DLD1 (cell line): ENCODE results near the gene PAQR4.
"Not testable (repeated sequence)": the region's sequence is repeated elsewhere in the genome, so short reads cannot be mapped to it uniquely, and the experiment has no call there.

Source experiments
- in situ Hi-C: cut with HindIII; loops from 2 replicates; pipeline ENCODE4 v1.10.0; 2017; ENCODE audit warnings: low sequenced_read_pairs

Gene PAQR4

DNA sequence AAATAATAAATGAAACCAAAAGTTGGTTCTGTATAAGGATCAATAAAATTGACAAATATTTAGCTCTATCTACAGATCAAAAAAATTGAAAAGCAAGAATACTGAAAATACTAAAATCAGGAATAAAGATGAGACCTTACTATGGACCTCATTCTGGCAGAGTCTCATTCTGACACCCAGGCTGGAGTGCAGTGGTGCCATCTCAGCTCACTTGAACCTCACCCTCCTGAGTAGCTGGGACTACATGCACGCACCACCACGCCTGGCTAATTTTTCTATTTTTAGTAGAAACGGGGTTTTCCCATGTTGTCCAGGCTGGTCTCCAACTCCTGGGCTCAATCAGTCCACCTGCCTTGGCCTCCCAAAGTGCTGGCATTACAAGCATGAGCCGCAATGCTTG is 27.1 kb upstream of the PAQR4 start:
- in situ Hi-C loops, result no loop called here

- in situ Hi-C loops, result not testable (repeated sequence)
Measured at GRCh38 chr16:2943716-2944115, 25.4 kb upstream of the PAQR4 start.

- in situ Hi-C loops, result no loop called here
Measured at GRCh38 chr16:2946649-2947048, 22.5 kb upstream of the PAQR4 start.

GRCh38 chr16:2948807-2949704 is 20.1 kb upstream of the PAQR4 start:
- in situ Hi-C loops, result no loop called here

DNA sequence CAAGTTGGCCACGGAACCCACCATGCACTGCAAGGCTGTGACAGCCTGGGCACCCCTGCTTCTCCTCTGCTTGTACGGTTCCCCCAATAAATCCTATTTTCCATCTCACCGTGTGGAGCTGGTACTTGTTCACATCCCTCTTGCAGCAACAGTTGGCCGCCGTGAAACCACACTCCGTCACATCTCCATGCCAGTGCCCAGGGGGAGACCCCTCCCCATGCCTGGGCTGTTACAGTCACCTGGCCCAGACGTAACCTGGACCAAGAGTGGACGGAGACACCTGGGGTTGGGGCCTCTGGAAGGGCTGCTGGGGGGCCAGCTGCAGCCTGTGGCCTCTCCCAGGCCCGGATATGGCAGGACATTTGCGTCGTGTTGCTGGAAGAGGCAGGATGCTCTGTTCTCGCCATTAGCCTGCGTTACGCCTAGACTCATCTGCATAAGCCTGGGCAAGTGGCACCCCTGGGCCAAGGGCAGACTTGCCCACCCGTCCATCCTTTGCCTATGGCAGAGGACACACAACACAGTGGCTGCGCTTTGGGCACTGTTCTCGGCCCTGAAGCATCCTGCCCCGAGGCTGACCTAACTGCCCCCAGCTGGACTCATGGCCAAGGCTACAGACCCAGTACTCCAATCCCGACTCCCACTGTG is 19.3 kb upstream of the PAQR4 start:
- in situ Hi-C loops, result no loop called here

DNA sequence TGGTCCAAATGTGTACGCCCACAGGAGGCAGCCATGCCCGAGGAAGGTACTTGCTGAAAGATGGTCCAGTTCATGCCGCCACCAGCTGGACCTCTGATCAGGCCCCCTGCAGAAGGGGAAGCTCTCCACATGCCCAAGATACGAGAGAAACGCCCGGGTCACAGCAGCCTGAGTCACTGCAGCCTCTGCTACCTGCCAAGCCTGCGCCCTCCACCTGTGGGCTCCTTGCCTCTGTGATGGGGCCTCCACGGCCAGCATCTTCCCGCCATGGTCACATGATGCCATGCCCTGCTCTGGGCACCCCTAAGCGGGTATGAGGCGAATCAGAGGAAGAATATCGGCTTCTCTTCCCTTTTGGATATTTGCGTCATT is 18.8 kb upstream of the PAQR4 start:
- in situ Hi-C loops, result no loop called here

- in situ Hi-C loops, result no loop called here
Measured at GRCh38 chr16:2950773-2951172, 18.4 kb upstream of the PAQR4 start.

DNA sequence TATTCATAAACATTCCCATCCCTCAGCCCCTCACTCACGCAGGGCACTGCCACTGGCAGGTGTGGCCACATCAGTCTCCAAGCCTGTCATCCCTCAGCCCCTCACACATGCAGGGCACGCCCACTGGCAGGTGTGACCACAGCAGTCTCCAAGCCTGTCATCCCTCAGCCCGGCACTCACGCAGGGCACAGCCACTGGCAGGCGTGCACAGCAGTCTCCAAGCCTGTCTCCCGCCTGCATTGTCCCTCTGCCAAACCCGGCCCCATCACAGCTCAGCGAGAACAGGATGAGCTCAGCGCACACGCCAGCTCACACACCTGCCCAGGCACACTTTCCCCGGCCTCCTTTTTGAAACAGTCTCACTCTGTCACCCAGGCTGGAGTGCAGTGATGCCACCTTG is 16.5 kb upstream of the PAQR4 start:
- in situ Hi-C loops, result no loop called here

DNA sequence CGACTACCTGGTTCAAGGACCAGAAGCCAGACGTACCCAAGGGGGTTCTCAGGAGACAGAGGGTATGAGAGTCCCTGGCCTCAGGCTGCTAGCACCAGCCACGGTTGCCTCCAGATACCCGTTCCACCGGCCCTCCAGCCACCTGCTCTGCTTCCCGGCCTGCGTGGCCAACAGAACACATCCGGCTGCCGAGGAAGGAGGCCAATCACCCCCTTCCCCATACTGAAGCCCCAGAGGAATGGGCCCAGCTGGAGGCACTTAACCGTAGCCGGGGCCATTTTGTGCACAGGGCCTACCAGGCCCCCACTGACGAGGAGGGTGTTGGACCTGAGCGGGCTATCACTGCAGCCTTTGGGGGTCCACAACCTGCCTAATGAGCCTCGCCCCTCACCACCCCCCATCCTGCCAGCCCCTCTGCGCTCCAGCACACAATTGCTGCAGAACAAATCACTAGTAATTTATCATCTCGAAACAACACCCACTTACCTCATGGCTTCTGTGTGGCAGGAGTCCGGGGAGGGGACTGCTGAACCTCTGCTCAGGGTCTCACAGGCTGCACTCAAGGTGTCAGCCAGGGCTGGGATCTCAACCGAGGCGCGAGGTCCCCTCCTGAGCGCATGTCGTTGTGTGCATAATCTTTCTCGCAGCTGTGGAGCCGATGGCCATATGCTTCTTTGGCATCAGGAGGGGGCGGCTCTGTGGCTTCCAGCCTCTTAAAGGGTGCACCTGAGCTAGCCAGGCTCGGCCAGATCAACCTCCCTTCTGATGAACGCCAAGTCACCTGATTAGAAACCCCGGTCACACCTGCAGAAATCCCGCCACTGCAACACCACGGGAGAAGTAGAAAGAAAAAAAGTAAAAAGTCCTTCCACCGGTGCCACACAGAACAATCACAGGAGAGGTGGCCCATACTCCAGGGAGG is 15.2 kb upstream of the PAQR4 start:
- in situ Hi-C loops, result no loop called here

GRCh38 chr16:2954656-2955381 is 14.3 kb upstream of the PAQR4 start:
- in situ Hi-C loops, result no loop called here

DNA sequence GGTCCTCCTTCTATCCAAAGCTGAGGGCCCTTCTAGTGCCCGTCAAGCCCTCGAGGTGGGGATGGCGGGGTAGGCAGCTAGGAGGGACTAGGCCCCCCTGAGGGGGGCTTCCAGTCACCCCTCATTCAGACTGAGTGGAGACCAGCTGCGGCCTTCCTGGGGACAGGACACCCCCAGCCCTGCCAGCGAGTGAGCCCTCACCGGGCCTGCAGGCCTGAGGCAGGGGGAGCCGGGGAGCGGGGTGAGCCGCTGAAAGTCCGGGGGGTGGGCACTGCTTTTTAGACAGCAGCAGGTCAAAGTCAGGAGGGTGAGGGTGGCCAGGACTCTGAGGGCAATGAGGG is 13.7 kb upstream of the PAQR4 start:
- in situ Hi-C loops, result no loop called here

DNA sequence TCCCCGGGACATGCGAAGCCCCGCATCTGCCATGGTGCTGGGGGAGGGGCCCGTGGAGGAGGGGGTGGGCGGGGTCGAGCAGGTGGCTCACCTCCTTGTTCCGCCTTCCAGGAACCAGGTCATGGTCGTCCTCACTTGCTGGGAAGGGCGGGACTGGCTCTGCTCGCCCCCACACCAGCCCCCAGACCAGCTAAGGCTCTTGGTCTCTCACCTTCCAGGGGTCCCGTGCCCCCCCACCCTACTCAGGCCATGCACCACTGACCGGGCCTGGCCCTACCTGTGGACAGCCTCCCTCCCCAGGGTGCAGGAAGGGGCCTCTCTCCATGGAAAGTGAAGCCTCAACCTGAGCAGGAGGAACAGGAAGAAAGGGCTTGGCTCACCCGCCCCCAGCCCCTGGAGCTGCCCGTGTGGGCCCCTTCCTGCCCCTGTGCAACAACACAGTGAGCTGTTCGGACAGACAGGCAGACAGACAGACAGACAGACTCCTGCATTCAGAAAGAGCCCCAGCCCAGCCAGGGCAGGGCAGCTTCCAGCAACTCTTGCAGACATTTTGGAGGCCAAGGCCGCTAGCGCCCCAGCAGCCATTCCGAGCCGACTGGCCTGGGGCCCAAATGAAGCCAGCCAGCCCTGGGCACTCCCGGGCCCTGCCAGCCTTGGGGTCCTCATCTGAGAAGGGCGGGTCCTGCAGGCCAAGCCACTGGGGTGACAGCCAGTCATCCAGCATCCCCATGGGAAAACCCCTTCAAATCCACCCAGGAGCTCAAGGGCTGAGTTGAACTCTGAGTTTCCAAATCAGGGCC is 13.2 kb upstream of the PAQR4 start:
- in situ Hi-C loops, result no loop called here

- in situ Hi-C loops, result no loop called here
Measured at GRCh38 chr16:2956579-2956956, 12.6 kb upstream of the PAQR4 start.

GRCh38 chr16:2959206-2959605 is 9.9 kb upstream of the PAQR4 start:
- in situ Hi-C loops, result no loop called here

DNA sequence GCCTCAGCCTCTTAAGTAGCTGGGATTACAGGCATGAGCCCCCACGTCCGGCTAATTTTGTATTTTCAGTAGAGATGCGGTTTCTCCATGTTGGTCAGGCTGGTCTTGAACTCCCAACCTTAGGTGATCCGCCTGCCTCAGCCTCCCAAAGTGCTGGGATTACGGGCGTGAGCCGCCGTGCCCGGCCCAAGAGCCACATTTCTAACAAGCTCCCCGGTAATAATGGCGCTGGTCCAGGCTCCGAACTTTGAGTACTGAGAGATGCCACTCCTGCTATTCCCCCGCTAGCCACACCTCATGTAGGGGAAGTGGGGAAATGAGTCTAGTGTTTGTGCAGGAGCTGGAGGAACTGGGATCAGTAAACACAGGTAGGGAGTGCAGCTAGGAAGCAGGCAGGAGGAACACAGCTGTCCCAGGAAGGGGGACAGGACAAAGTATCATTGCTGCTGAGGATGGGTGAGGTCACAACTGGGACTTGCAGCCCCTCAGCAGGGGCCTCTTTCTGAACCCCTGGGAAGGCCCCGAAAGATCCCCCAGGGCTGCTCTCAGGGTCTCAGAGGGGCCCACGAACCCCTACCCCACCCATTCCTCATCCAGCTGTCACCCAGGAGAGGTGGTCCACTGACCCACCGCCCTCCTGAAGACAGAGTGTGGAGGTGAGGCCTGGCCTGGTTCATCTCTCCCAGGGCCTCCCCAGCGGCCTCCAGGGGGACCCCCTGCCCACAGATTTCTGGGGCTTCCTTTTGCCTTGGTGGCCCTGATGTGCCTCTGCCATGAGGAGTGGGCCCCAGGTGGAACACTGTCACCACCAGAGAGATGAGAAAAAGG is 8.8 kb upstream of the PAQR4 start:
- in situ Hi-C loops, result no loop called here

DNA sequence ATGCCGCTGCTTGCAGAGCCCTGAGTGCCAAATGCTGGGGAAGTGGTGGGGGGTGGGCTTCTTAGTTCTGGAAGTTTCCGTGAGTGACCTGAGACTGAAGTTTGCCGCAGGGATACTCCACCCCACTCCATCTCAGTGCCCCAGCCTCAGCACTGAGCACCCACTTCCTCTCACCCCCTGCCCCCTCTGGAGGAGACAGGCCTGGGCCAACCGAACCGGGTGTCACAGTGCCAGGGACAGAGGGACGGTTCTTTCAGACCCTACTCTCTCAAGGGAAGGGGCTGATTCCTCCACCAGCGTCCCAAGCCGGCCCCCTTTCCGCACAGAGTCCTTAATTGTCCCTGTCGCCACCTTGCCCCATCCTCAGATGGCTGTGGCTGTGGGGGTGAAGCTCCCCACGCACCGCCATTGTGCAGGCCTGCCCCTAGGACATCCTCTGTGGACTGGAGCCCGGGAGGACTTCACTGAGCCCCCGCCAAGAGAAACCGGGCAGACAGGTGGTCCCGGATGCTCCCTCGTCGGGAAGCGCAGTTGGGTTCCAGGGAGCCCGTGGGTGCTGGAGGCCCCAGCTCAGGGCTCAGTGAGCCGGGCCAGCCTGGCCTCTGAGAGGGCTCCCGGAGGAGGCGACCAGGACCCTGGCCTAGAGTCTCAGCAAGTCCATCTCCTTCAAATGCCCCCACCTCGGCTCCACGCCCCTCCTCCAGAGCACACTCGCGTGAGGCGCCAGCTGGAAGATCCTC is 6.6 kb upstream of the PAQR4 start:
- in situ Hi-C loops, result no loop called here

DNA sequence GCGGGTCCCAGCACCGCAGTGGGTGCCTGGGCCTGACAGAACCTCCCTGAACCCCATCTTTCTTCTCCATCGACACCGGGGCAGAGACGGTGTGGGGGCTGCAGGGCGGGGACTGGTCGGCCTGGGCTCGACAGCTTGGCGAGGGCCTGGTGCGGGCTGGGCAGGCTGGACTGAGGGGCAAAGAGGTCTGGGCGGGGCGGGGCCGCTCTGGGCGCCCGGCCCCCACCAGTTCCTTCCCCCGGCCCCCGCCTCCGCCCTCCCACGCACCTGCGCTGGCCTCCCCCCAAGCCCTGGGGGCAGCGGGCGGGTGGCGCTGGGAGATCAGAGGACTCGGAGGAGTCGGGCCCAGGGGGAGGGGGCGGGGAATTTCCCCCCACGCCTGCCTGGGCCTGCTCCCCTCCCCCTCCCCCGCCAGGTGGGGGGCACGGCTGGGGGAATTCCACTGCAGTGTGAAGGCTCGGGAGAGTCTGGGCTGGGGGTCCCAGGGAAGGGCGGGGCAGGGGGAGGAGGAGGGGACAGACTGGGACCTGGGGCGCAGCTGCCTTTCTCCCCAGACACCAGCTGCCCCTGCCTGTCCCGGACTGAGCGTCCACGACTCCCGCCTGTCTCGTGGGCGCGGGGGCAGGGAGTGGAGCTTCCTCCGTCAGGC is 6.0 kb upstream of the PAQR4 start:
- in situ Hi-C loops, result no loop called here
